GM12892 (cell line): ENCODE results near the gene PLEKHG1.

Experiments
- DNase-seq: peaks from one replicate; pipeline ENCODE4 v3.0.0; 2011; ENCODE audit not compliant: insufficient read length
- FAIRE-seq: peaks from 2 replicates; lab custom pipeline; 2011; peaks lifted over from hg19 to GRCh38; lab: Jason Lieb, UNC
- POLR2A ChIP-seq: IDR thresholded peaks from 2 replicates; pipeline ENCODE4 v1.6.1; 2011; ENCODE audit warnings: low read depth, low read length, control low read depth
- POLR2AphosphoS5 ChIP-seq: IDR thresholded peaks from 2 replicates; pipeline ENCODE4 v1.6.1; 2011; ENCODE audit warnings: low read depth, low read length, control low read depth
- TAF1 ChIP-seq: IDR thresholded peaks from 2 replicates; pipeline ENCODE4 v1.6.1; 2011; ENCODE audit warnings: low read depth, mild to moderate bottlenecking, control low read depth, low read length, borderline replicate concordance

Gene PLEKHG1

DNA sequence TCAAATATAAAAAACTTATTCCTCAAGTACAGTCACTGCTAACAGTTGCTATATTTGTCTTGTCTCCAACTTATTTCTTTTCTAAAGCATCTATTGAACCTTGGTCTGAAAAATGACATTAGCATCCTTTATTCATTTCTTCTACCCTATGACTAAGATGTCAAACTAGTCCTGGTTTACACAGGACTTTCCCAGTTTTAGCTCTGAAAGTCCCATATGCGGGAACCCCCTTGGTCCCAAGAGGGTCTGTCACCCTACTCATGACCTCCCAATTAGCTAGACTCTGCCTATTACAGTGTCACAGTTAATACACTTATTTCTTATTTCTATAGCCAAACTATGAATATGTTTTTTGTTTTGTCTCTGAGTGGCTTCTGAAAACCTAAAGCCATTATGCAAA, 37.1 kb downstream of the PLEKHG1 start:
- TF ChIP-seq POLR2AphosphoS5 (no peak), TAF1 (no peak), POLR2A (no peak)
- FAIRE-seq: peak; percentile 69
- no peak for DNase-seq

DNA sequence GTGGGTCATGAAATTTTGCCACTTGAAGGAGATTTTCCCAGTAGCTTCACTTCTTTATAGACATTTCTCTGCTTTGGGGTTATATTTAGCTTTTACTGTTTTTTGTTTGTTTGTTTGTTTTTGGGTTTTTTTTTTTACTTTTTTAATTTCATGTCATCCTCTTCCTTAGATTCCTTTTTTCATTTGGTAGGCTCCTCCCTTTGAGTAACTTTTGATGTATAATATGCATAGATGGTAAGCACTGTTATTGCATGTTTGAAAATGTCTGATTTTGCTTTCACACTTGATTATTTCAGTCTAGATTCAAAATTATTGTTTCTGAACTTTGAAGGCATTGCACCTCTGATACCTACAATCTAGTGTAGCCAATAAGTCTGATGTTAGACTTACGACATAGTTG, 37.6 kb downstream of the PLEKHG1 start:
- TF ChIP-seq POLR2AphosphoS5: no peak
- TF ChIP-seq POLR2A: no peak
- no peak for TF ChIP-seq TAF1
- DNase-seq (no peak), FAIRE-seq (no peak)

DNA sequence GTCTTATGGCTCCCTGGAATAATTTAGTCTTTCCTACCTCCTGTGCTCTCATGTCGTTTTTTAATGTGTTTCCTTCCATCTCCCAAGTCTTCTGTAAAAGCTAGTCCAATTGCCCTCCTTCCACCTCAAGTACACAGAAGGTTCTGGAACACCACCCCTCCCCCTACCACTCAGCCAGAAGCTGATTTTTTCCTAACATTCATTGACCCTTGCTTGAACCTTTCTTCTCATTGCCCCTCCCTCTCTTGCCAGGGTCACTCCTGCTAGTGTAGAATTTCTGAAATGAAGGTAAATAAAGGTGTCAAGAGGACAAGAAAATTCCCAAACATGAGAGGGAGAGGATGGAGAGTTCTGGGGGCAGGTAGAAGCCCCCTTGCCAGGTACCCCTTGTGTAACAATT, 38.6 kb downstream of the PLEKHG1 start:
- TF ChIP-seq POLR2A (no peak), POLR2AphosphoS5 (no peak), TAF1 (no peak)
- DNase-seq (no peak), FAIRE-seq (no peak)

- no peak for TF ChIP-seq TAF1
- TF ChIP-seq POLR2A: no peak
- TF ChIP-seq POLR2AphosphoS5: no peak
- FAIRE-seq (no peak), DNase-seq (no peak)
Observed at GRCh38 chr6:150638765-150639164, 39.1 kb downstream of the PLEKHG1 start.

DNA sequence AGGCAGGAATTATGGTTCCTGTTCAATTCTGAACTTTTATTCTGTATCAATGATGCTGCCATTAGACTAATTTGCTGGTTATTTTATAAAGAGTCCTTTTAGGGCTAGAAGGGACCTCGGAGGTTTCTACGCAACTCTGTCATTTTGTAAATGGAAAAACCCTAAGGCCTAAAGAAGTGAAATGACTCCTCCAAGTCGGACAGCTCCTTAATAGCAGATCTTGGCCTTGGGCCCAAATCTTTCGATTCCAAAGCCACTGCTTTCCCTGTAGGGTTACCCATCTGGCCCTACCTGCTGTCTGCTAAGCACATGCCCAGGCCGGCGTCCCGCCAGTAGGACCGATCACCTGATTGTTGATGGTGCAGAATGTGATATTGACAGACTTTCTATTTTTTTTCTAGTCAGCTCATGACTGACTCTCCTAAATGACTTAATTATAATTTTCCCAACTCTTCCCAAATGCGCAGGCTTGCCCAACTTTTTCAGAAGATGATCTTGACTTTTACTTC, 40.2 kb downstream of the PLEKHG1 start:
- FAIRE-seq: peak; percentile 77
- DNase-seq: no peak
- TF ChIP-seq TAF1 (no peak), POLR2AphosphoS5 (no peak), POLR2A (no peak)

- DNase-seq: no peak
- TF ChIP-seq POLR2A: no peak
- no peak for TF ChIP-seq TAF1
- no peak for TF ChIP-seq POLR2AphosphoS5
- peak; percentile 75 for FAIRE-seq
Observed at GRCh38 chr6:150640556-150641209, 41.0 kb downstream of the PLEKHG1 start.

DNA sequence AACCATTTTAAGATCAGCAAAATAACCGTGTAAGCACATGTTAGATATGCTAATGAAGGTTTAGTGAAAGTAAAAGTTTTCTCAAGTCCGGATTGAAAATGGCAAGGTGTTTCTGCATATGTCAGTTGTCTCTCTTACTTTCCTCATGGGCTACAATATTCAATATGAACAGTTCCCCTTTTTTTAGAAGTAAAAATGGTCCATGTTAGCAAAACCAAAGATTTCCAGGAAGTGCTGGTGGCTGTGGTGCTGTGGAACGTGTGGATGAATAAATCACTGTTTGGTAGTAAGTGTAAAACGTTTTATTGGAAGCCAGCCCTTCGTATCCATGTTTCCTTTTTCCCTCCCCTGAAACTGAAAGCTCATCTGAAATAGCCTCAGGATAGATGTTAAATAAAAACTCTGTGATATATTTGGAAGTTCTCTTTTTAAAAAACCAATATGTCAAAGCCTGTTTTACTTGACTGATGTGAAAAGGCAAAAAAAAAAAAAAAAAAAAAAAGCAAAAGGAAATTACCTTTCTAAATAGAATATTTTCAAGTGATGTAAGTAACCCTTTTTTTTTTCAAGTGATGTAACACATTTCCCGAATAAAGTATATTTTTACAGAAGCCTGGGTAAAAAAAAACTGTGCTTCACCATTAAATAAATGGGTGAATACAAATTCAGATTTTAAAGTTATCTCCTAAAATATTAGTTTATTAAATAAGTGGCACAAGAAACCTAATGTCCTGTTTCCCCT, 41.9 kb downstream of the PLEKHG1 start:
- FAIRE-seq (peak; percentile 83), DNase-seq (no peak)
- TF ChIP-seq POLR2AphosphoS5 (no peak), TAF1 (no peak), POLR2A (no peak)

GRCh38 chr6:150646228-150646627, 46.5 kb downstream of the PLEKHG1 start:
- DNase-seq (no peak), FAIRE-seq (peak; percentile 33)
- no peak for TF ChIP-seq POLR2A
- no peak for TF ChIP-seq TAF1
- TF ChIP-seq POLR2AphosphoS5: no peak

DNA sequence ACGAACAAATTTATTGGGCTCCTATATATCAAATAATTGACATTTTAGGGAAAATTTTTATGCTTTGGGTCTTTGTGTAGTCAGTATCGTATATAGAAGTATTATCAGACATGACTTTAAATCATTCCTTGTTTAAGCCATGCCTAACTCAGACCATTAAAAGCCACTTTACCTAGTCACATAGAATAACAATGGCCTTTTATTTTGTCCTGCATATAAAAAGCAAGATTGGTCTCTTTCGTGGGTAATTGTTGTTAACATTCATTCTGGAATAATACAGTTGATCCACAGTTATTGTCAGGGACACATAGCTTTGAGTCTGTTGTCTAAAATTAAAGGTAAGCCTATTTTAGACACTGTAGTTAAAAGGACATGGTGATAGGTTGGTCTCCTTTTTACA, 47.4 kb downstream of the PLEKHG1 start:
- DNase-seq: no peak
- TF ChIP-seq POLR2A: no peak
- FAIRE-seq: no peak
